ENCODE results near the gene TMPRSS9. TPM values are rescaled to one million over a fixed set of nuclear protein-coding genes. Genes with fewer than 3 reads are reported as not detected.

TMPRSS9 gene
- polyA plus RNA-seq, 1 donor, result 1.9 TPM

Other genes with a start within 250 kb of the TMPRSS9 start
- gene AP3D1, start 208.7 kb upstream of the TMPRSS9 start, polyA plus RNA-seq, result 103 TPM
- 20.3 TPM for gene DOT1L, start 196.3 kb upstream of the TMPRSS9 start, polyA plus RNA-seq
- 115 TPM for gene PLEKHJ1, start 123.9 kb upstream of the TMPRSS9 start, polyA plus RNA-seq
- gene SF3A2, start 123.4 kb upstream of the TMPRSS9 start, polyA plus RNA-seq, result 75.2 TPM
- gene AMH, start 110.9 kb upstream of the TMPRSS9 start, polyA plus RNA-seq, result 4.6 TPM
- gene JSRP1, start 103.8 kb upstream of the TMPRSS9 start, polyA plus RNA-seq, result 2.2 TPM
- gene PEAK3, start 78.1 kb upstream of the TMPRSS9 start, polyA plus RNA-seq, result 0.15 TPM
- 0.66 TPM for gene LINGO3, start 52.1 kb upstream of the TMPRSS9 start, polyA plus RNA-seq
- gene LSM7, start 31.7 kb upstream of the TMPRSS9 start, polyA plus RNA-seq, result 152 TPM
- 112 TPM for gene SPPL2B, start 31.6 kb upstream of the TMPRSS9 start, polyA plus RNA-seq
- 91.2 TPM for gene TIMM13, start 67.3 kb downstream of the TMPRSS9 start, polyA plus RNA-seq
- 40.2 TPM for gene LMNB2, start 96.7 kb downstream of the TMPRSS9 start, polyA plus RNA-seq
- gene GADD45B, start 115.9 kb downstream of the TMPRSS9 start, polyA plus RNA-seq, result 23.2 TPM

Data from large intestine (tissue), 1 donor.